Activated T-helper 1 cell treated with Interleukin-2 at 50 U/mL for 16 hours (primary cell): ENCODE data around the gene BGLAP.

Source experiments
- DNase-seq: peaks from one replicate; pipeline ENCODE4 v3.0.0-alpha.2; 2020; ENCODE audit warnings: low read depth

The BGLAP gene

GRCh38 chr1:156258859-156259258, 16.9 kb downstream of the BGLAP start:
- DNase-seq: no peak

GRCh38 chr1:156259805-156260204, 17.8 kb downstream of the BGLAP start:
- DNase-seq: no peak

DNA sequence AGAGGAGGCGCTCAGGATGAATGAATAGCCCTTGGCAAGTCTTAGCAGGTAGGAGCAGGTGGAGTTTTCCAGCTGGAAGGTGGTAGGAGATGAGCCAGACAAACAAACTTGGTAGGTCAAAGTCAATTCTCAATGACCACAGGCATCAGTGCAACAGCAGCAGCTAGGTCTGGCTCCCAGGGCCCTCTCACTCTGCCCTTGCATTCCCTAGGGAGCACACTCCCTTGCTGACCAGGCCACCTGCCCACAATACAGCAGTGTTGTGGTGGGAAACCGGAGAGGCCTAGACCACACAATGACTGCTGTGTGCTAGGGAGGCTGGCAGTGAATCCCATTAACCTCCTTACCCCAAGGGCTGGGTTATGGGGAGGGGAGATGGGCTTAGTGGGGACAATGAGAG, 18.9 kb downstream of the BGLAP start:
- DNase-seq: no peak

DNA sequence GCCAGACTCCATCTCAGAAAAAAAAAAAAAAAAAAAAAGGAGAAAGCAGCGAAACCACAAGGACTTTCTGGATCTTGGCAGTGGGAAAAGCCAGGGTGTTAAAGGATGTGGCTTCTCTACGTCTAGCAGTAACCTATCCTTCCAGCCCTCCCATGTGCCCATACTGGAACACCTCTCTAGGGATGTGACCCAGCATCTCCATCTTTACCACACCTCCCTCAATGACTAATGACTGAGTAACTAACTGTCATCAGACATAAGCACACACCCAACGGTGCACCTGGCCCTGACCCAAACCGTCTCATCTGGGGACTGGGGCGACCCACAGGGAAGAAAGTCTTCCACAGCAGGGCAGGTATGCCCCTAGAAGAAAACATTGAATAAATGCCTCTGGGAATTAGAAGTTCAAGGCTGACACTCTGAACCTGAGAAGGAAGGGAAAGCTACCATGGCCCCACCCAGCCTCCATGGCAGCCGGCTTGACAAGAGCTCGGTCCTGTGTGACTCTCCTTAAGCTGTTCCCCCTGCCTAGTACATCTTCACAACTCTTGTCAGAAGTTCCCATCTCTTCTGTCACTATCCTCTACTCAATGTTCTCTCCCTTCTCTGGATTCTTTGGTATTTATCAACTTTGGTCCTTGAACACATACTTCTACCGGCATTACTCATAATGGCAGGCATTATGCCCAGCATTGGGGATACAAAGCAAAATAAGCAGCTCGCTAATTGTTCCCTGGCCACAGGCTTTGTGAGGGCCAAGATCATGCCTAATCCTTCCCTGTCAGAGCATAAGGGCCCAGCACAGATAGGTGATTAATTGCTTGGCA, 20.7 kb downstream of the BGLAP start:
- DNase-seq: no peak

DNA sequence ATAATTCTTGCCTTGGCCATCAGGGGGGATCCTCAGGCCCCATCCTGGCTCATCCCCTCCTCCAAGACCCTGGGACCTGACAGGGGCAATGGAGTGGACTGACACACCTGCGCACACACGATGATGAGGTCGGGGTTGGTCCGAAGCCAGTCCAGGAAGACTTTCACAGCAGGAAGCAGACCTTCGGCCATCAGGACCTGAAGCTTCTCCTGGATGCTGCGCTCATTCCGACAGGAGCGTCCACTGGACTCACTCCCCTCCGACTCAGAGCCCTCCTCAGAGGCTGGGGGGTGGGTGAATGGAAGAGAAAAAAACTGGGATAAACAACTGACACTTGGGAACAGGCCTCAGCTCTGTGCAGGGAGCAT, 21.3 kb downstream of the BGLAP start:
- DNase-seq: no peak

- no peak for DNase-seq
Observed at GRCh38 chr1:156266051-156266450, 24.1 kb downstream of the BGLAP start.

- no peak for DNase-seq
Observed at GRCh38 chr1:156268336-156268735, 26.4 kb downstream of the BGLAP start.

DNA sequence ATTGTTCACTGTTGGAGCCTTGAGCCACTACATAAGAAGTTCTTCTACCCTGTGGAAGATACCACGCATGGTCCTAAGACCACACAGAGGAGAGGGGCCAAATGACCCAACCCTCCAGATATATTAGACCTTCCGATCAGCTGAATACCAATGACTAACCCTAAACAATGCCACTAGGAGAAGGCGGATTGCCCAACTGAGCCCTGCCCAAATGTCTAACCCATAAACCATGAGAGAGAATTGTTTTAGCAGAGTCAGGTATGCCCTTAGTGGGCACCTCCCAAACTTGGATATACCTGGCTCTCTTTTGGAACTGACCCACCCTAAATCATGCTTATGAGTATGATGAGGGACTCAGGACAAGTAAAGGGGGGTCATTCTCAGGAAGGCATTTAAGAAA, 28.3 kb downstream of the BGLAP start:
- DNase-seq: no peak

DNA sequence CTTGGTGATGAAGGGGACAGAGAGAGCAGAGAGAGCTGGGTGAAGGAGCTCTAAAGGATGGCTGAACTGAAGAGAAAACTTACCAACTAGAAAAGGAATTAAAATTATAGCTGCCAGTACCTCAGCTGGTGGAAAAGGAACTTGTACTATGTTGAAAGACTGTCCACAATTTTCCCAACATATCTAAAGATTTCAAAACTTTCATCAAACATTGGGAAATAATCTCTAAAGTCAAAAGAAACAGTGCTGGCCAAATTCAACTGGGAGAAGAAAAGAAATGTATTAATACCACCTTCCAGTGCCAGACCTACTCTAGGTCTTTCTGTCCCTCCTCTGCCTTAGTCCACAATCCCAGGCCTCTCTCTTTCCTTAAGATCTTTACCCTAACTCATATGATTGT, 34.5 kb downstream of the BGLAP start:
- no peak for DNase-seq

GRCh38 chr1:156276966-156277381, 35.0 kb downstream of the BGLAP start:
- DNase-seq: no peak

- no peak for DNase-seq
Observed at GRCh38 chr1:156279837-156280236, 37.9 kb downstream of the BGLAP start.

- no peak for DNase-seq
Observed at GRCh38 chr1:156281281-156281680, 39.3 kb downstream of the BGLAP start.

DNA sequence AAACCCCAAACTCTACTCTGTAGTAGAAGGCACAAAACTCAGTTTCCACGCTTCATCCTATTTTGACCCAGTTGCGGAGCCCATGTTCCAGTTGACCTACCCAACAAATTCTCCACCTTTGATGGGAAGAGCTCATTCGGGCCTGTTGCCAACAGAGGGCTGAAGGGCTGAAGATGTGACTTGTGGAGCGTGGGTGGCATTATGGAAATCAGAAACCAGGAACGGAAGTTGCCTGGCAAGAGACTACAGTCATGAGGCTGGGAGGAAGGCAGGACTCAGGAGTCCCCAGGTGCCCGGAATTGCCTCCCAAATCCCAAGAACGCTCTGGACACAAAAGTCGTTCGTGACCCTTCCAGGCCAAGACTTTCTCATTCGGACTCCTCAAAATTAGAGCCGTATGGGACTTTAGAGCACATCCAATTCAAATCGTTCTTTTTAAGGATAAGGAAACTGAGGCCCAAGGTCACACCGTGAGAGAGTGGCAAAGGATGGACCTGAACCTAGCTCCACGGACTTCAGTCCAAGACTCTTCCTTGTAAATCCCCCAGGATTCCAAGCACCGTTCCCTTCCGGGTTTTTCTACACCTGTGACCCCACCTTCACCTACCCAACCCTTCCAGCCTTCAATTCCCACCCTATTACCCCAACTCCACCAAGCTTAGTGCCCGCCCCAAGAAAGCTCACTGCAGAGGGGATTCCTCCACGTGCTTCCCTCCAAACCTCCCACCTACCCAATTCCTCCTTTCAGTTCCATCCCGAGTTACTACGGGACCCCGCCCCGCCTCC, 39.9 kb downstream of the BGLAP start:
- DNase-seq: no peak

GRCh38 chr1:156282479-156283222, 40.7 kb downstream of the BGLAP start, which contains the start of gene SMG5:
Gene SMG5 (minus strand): TSS chr1:156282825. CDS start chr1:156282680, 145 bp downstream.
- peak; percentile 89 for DNase-seq

GRCh38 chr1:156283521-156283920, 41.5 kb downstream of the BGLAP start:
- DNase-seq: no peak

DNA sequence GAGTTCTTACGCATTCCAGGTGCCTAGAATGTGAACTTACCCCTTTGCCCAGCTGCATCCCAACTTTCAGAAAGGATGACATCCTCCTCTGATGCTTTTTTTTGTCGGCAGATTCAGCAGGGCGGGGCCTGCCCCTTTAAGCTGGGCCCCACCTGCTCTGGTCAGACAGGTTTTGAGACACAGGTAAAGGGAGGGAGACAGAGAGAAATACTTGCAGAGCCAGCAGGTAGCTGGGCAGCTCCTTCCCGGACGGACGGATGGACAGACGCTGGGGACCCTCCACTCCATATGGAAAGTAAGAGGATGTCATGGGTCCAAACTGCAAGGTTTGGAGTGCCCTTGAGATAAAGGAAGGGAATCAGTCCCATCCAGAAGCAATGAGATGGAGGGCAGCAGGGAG, 42.1 kb downstream of the BGLAP start, which contains the start of gene TMEM79:
Gene TMEM79 (plus strand): TSS at position 214 of the 400 bp plus-strand sequence. CDS start 902 bp downstream, outside the sequence.
- no peak for DNase-seq

- DNase-seq: no peak
Observed at GRCh38 chr1:156284757-156285156, 42.8 kb downstream of the BGLAP start.

- DNase-seq: no peak
Observed at GRCh38 chr1:156285437-156285836, 43.5 kb downstream of the BGLAP start.

- no peak for DNase-seq
Observed at GRCh38 chr1:156286061-156286460, 44.1 kb downstream of the BGLAP start.

GRCh38 chr1:156289857-156290256, 47.9 kb downstream of the BGLAP start:
- no peak for DNase-seq

GRCh38 chr1:156291226-156292061, 49.5 kb downstream of the BGLAP start:
- DNase-seq: no peak
